WTC11 (cell line): ENCODE data around the gene FSTL1.

Experiments
- CTCF ChIP-seq: fragments of 200-600 bp; IDR thresholded peaks from 2 replicates; pipeline ENCODE4 v1.8.0; 2022; ENCODE audit warnings: antibody characterized with exemption
- ETV6 ChIP-seq: sonication (generic); formaldehyde crosslinking; IDR thresholded peaks from 2 replicates; pipeline ENCODE4 v1.8.1; 2022; ENCODE audit warnings: mild to moderate bottlenecking, missing genetic modification reagents
- NFYB ChIP-seq: sonication (generic); formaldehyde crosslinking; conservative IDR thresholded peaks from 2 replicates; pipeline ENCODE4 v1.8.0; 2022; ENCODE audit warnings: low read depth, missing genetic modification reagents
- ZNF232 ChIP-seq: sonication (generic); formaldehyde crosslinking; IDR thresholded peaks from 2 replicates; pipeline ENCODE4 v1.8.0; 2022; ENCODE audit warnings: mild to moderate bottlenecking, missing genetic modification reagents
- TF ChIP-seq, protein P1 (sequence below): sonication (generic); formaldehyde crosslinking; IDR thresholded peaks from 2 replicates; pipeline ENCODE4 v1.8.0; 2022; ENCODE audit warnings: mild to moderate bottlenecking, missing genetic modification reagents

DNA sequence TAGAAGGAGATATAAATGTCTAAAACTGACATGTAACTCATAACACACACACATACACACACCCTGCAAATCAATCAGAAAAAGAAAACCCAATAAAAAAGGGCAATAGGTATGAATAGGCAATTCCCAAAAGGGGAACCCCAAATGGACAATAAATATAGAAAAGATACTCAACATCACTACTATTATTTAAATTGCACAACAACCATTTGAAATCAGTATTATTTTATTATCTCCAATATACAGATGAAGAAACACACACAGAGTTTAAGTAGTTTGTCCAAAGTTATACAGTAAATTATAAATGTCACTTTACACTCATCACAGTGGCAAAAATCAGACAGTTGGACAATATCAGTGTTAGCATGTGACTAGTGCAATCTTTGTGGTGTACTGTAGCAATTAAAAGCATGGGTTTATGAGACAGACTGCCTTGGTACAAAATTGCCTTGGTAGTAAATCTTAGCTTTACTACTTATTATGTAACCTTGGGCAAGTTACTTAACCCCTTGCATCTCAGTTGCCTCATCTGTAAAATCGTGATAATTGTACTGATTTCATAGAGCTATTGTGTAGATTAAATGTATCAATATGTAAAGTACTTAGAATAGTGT lies 3.4 kb upstream of the FSTL1 start:
- TF ChIP-seq NFYB (CRISPR knock-in tag) (no peak), ETV6 (CRISPR knock-in tag) (no peak), ZNF232 (CRISPR knock-in tag) (no peak), CTCF (no peak)
- TF ChIP-seq, protein P1, sequence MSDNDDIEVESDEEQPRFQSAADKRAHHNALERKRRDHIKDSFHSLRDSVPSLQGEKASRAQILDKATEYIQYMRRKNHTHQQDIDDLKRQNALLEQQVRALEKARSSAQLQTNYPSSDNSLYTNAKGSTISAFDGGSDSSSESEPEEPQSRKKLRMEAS (CRISPR knock-in tag), result no peak
